NCI-H82 treated with DMSO at 0.1 percent for 48 hours (cell line): ENCODE results near the gene NWD2.

Experiments
- DNase-seq: peaks from one replicate; lab custom pipeline; 2025; ENCODE audit not compliant: unreplicated experiment; lab: John Stamatoyannopoulos, UW

Gene NWD2

DNA sequence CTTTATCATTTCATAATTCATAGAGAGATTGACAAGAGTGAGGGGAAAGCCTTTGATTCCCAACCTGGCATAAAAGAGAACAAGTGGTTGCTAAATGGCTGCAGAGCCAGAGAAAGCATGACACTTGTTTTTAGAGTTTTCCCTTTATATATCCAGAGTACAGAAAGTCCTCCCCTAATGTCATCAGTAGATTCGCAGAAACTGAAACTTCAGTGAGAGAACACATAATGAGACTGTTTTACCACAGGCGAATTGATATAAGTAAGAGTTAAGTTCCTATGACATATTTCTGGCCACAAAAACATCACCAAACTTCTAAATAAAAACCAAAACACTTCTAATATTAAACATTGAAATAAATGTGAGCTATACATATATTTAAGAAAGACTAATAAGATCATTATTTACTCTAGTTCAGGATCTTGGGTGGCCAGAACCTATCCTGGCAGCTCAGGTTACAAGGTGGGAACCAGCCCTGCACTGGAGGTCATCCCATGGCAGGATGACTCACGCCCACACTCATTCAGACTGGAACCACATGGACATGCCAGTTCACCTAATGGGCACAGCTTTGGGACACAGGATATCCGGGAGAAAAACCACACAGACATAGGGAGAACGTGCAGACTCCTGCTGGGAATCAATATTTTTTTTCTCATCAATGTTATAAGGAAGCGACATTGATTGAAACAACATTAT lies 35.5 kb downstream of the NWD2 start:
- DNase-seq = no peak

GRCh38 chr4:37299468-37299867 lies 54.9 kb downstream of the NWD2 start:
- no peak for DNase-seq

GRCh38 chr4:37304612-37305011 lies 60.1 kb downstream of the NWD2 start:
- DNase-seq = no peak

DNA sequence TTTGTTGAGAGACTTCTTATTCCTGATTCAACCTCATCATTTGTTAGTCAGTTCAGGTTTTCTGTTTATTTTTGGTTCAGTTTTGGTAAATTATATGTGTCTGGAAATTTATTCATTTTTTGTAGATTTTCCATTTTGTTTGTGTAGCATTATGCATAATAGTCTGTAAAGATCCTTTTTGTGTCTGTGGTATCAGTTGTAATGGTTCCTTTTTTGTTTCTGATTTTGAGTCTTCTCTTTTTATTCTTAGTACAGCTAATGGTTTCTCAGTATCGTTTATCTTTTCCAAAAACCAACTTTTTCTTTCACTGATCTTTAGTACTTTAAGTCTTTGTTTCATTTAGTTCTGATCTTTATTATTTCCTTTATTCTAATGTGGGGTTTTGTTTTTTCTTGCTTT lies 61.4 kb downstream of the NWD2 start:
- no peak for DNase-seq

DNA sequence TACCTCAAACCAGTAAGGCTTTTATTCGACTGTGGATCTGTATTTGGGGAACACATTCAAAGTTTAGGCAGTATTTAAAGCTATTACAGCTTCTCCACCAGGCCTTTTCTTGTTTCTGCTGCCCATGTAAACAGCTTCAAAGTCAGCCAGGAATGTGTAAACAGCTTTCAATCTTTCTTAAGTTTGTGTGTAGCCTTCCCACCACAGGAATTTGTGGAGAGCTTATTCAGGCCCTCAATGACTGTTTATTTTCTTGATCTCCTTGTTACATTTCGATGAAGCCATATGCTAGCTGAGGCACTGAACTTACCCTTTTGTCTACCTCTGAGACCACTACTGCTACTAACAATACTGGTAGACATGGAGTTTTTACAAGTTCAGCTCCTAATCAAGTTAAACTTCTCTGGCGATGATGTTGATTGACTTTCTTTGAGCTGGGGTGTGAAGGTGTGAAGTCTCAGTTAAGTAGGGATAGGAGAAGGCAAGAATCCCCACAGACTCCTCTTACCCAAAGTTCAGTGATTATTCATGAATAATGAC lies 72.6 kb downstream of the NWD2 start:
- DNase-seq = no peak

DNA sequence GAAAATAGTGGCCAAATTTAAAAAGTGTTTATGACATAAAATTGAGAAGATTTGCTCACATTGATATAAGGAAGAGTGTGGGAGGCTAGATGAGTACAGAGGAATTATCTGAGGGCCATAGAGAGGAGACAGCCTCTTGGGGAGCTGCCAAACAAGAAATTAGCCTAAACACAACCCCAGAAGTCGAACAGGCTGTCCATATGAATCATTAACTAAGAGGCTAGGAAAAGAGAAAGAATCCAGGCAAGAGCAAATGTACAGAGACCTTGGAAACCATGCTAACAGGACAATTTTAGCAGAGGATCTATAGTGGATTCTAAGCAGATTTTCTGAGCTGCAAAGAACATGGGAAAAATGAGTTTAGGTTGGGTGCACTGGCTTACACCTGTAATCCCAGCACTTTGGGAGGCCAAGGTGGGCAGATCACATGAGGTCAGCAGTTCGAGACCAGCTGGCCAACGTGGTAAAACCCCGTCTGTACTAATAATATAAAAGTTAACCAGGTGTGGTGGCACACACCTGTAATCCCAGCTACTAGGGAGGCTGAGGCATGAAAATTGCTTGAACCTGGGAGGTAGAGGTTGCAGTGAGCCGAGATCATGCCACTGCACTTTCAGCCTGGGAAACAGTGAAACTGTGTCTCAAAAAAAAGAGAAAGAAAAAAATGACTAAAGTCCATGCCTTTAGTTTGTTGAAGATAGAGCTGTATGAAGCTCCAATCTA lies 76.1 kb downstream of the NWD2 start:
- no peak for DNase-seq

GRCh38 chr4:37322122-37322521 lies 77.6 kb downstream of the NWD2 start:
- DNase-seq = no peak

DNA sequence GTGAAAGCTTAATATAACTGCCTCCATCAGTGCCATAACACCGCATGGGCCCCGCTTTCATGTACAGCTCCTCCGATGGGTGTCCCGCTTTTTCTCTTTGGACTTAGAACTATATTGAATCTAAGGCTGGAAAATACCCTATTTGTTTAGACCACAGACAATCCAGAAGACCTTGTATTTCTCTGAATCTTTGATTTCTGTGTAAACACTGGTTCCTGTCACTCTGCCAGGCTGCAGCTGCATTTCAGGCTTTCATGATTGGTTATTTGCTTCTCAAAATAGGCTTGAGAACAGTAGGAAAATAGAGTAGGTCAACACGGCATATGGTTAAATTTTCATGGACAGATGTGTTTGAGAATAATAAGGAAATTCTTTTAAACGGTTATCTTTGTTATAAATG lies 80.0 kb downstream of the NWD2 start:
- DNase-seq = no peak

DNA sequence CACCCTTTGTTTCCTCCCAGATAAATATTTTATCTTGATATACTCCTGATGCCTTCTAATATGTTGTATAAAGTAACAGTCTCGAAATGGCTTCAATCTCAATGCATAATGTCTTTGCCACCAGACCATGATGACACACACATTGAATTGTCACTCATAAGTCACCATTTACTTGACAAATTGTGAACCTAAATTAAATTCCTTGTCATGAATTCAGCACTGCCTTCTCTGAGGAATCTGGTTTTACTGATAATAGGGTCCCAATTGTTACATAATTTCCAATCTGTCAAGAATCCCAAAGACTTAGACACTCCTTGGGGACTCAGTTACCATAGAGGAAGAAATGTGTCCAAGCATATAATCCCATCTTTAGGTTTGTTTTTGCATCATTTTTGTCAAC lies 82.3 kb downstream of the NWD2 start:
- DNase-seq = no peak

DNA sequence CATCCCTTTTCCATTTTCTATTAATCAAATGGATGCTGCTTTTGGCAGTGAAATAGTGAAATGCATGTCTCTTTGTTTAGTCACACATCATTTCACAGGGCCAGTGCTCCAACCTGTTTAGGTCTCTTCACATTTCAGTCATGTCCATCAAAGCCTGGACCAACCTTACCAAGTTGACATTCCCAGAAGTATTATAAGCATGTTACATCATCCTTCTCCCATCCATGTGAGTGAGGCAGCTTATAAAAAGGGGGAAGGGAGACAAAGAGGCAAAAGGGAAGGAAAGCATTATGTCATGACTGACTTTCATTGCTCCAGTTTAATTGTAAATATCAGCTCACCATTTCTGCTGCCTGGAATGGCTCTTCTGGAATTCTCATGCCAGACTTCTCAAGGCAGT lies 94.4 kb downstream of the NWD2 start:
- DNase-seq = no peak

DNA sequence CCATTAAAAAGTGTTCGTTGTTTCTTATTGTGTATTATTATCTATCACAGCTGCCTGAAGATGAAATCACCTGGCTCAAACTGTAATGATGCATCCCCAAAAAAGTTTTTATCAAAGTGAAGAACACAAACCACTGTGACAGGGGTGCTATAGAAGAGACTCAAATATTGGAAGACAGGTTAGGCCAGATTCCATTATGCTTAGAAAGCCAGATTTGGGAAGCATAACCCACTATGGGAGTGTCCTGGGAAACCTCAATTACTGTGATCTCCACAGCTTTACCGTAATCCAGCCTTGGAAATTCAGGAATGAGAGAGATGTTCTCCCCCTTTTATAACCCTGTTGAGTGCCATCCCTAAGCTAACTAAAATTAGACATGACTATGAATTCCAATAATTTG lies 114.2 kb downstream of the NWD2 start:
- no peak for DNase-seq

GRCh38 chr4:37359261-37359660 lies 114.7 kb downstream of the NWD2 start:
- no peak for DNase-seq

- DNase-seq = no peak
Observed at GRCh38 chr4:37365888-37366287, 121.3 kb downstream of the NWD2 start.

DNA sequence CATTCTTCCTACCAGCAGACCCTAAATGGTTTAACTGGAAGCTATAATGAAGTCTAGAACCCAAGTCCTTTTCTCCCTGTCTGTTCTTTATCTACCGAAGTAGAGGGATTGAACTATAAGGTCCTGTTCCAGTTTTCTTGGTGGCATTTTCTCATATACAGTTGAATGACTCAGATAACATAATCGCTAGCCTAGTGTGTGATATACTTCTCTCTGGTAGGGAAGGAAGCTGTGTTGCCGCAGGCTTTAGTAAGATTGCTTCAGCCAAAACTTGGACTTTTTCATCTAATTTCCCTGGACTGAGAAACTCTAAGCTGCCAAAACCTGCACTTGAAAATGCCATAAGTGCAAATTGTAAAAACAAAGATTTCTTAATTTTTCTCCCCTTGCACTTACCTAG lies 123.4 kb downstream of the NWD2 start:
- DNase-seq = no peak

- no peak for DNase-seq
Observed at GRCh38 chr4:37370052-37370451, 125.5 kb downstream of the NWD2 start.

DNA sequence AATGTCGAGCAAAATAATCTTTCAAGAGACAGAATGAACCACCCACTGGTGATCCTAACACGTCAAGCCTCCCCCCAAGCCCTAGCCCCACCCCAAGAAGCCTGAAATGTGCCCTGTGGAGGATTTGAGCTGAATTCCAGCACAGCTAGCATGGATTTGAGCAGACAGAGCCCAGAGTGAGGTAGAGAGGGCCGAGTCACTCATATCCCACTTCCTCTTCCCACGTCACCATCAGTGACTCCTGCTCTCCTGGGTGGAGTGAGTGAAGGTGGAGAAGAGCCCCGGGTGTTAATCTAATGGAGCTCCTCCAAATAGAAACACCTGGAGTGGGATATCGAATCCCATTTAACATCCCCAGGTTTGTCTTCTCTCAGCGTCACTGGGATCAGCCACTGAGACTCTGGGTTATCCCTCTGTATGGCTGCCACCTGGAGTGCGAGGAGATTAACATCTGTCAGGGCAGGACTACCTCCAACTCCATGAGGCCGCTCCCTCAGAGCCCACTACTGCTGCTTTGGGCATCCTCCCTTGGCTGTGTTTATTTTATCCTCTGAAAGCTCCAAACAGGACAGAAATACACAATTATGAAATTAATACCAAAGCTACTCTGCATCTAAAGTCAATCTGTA lies 136.6 kb downstream of the NWD2 start:
- no peak for DNase-seq

DNA sequence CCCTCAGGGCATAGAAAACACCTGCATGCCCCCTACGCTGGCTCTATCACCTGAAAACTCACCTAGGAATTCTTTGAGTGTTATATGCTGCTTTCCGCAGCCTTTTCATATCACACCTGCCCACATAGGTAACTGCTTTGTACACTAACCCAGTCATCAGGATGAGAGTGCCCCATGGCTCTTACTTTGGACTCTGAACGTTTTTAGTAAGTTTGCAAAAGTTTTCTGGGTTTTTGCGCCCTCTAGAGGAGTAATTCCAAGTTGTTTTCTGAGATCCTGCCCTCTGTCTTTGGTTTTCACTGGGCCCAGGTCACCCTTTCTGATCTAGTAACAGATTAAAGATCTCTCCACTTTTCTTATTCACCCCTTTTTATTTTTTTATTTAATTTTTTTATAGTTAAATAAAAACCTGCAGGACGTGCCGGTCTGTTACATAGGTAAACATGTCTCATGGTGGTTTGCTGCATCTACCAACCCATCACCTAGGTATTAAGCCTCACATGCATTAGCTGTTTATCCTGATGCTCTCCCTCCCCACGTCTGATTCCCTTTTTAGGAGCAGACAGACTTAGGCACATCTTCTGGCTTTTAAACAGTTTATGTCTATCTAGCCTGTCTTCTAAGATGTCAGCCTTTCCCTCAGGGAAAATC lies 139.2 kb downstream of the NWD2 start:
- peak; percentile 1 for DNase-seq

- DNase-seq = no peak
Observed at GRCh38 chr4:37385424-37385823, 140.9 kb downstream of the NWD2 start.

DNA sequence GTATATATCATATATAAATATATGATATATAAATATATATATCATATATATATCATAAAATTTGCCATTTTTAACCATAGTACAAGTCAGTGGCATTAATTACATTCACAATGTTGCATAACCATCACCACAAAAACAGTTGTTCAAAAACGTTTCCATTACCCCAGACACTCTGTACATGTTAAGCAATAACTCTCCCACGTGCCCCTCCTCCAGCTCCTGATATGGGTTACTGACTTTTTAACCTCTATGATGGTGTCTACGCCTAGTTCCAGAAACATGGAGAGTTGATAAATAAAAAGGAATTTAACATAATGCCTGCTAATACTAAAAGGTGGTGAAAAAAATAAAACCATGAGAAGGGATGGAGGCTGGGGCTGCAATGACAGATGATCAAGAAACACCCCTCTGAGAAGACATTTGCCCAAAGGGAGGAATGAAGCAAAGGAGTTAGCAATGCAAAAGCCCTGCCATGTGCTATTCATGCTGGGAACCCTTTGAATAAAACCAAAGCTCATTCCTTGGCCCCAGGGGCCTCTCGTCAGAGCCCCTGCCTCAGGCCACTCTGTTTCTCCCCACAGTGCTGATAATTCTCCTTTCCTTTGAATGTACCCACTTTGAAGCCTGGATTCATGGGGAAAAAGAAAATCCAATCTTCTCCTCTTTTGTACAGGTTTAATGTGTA lies 144.3 kb downstream of the NWD2 start:
- no peak for DNase-seq

DNA sequence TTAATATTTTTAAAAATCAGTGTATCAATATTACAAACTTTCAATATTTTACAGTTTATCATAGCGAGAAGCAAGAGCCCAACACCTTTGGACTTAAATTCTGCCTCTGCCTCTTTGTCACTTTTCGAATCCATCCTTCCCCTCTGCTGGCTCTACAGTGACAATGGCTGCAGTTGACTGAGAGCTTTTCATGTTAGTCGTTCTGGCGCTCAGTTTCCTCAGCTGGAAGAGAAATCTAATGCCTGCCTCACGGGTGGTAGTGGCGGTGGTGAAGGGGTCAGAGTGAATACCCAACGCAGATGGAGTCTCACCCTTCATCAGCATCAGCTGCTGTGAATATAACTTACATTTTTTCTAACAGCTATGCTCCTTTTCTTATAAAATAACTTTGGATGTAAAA lies 144.8 kb downstream of the NWD2 start:
- DNase-seq = no peak

- no peak for DNase-seq
Observed at GRCh38 chr4:37389967-37390580, 145.5 kb downstream of the NWD2 start.
